Retinal pigment epithelial cell (primary cell): ENCODE data around the gene LRRC74B.

ENCODE experiments used
- DNase-seq: peaks from one replicate; pipeline ENCODE4 v3.0.0-alpha.2; 2010; ENCODE audit warnings: low read depth
- H3K4me3 ChIP-seq: 2 replicates; pipeline ENCODE4 v1.5.1; 2011; ENCODE audit warnings: mild to moderate bottlenecking, low read length, control low read depth, moderate library complexity
- TF ChIP-seq, protein P1 (sequence below): conservative IDR thresholded peaks from 2 replicates; pipeline ENCODE4 v1.5.1; 2011; ENCODE audit warnings: low read depth, low read length, control low read depth, inconsistent platforms

The LRRC74B gene, protein sequence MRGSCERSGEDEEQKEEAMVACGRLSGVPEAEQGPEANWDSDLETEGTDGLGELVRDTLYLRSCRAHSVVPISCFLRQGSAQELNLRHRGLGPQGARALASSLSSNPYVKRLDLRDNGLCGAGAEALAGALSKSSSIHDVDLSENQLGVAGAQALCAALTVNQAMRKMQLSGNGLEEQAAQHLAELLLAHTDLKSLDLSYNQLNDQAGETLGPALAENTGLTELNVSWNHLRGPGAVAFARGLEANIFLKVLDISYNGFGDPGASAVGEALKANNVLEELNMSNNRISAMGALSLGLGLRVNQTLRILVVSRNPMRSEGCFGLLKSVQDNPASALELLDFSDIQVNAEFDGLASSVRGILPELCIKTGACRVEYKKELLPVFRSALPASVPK

DNA sequence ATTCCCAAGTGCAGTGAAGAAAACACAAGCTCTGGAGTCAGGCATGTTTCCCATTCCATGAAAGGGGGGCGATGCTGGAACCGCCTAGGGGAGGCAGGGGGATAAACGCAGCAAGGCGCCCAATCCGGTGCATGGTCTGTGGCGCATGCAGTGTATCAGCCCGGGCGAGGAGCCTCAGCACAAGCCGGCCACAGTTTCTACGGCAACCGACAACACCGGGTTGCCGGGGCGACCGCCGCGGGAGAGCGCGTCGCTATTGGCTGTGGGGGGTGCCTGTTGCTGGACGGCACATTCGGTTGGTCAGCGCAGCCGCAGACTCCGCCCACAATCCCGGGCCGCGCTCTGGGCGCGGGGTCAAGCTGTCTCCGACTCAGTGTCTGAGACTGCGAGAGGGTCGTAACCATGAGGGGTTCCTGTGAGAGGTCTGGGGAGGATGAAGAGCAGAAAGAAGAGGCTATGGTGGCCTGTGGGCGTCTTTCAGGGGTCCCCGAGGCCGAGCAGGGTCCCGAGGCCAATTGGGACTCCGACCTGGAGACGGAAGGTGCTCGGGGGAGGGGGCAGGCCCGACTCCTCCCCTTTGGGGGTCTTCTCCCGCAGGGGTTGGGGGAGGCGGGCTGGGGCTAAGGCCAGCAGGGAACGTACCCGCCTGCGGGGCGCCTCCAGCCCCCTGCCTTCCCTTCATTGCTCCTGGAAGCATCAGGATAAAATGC lies at the start of gene LRRC74B:
Gene LRRC74B (plus strand): TSS at position 362 of the 710 bp plus-strand sequence. CDS start 41 bp downstream, at position 403.
- TF ChIP-seq, protein P1, sequence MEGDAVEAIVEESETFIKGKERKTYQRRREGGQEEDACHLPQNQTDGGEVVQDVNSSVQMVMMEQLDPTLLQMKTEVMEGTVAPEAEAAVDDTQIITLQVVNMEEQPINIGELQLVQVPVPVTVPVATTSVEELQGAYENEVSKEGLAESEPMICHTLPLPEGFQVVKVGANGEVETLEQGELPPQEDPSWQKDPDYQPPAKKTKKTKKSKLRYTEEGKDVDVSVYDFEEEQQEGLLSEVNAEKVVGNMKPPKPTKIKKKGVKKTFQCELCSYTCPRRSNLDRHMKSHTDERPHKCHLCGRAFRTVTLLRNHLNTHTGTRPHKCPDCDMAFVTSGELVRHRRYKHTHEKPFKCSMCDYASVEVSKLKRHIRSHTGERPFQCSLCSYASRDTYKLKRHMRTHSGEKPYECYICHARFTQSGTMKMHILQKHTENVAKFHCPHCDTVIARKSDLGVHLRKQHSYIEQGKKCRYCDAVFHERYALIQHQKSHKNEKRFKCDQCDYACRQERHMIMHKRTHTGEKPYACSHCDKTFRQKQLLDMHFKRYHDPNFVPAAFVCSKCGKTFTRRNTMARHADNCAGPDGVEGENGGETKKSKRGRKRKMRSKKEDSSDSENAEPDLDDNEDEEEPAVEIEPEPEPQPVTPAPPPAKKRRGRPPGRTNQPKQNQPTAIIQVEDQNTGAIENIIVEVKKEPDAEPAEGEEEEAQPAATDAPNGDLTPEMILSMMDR = no peak
- peak; percentile 66 for DNase-seq
- H3K4me3 ChIP-seq = peak within 1 kb of the TSS; percentile 77

DNA sequence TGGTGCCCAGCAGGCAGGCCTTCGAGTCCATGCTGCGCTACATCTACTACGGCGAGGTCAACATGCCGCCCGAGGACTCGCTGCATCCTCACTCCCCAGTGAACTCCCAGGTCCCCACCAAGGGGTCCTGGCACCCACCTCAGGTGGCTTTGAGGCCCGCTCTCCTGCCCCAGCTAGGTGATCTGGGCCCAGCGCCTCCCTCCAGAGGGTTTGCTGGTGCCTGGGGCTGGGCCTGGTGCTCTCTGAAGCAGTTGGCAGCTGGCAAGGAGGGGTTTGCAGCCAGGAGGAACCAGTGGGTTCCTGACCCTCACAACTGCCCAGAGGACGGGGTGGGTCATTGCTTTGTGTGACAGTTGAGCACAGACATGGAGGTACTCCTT lies 49.7 kb upstream of the LRRC74B start:
- TF ChIP-seq, protein P1 = no peak
- no peak for DNase-seq
- no peak overlapping the region for H3K4me3 ChIP-seq

DNA sequence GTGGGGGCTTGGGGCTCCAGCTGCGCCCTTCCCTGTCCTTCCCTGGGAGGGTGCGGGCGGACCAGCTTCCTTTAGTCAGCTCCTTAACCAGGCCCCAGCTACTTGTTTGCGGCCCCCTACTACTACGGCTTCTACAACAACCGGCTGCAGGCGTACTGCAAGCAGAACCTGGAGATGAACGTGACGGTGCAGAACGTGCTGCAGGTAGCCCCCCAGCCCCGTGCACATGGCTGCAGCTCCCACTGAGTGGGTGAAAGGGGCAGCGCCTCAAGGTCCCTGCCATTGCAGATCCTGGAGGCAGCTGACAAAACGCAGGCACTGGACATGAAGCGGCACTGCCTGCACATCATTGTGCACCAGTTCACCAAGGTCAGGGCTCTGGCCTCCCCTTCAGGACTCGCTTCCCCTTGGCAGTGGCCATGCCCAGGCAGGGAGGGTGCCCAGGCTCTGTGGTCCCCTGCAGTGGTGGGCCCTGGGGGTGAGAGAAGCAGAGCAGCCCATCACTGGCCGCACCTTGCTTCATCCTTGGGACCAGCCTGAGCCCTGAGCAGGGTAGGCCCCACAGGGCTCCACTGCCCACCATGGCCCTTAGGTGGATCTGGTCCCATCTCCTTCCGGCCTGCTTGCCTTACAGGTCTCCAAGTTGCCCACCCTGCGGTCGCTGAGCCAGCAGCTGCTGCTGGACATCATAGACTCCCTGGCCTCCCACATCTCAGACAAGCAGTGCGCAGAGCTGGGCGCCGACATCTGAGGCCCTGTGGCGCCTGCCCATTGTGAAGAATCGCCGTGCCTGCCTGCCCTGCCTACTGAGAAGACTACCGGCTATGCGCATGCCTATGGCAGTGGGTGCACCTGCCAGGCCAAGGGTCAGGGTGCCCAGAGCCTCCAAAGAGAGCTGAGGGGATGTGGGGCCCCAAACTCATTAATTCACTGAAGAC lies 48.9 kb upstream of the LRRC74B start:
- DNase-seq = no peak
- H3K4me3 ChIP-seq = no peak overlapping the region
- TF ChIP-seq, protein P1 = no peak

DNA sequence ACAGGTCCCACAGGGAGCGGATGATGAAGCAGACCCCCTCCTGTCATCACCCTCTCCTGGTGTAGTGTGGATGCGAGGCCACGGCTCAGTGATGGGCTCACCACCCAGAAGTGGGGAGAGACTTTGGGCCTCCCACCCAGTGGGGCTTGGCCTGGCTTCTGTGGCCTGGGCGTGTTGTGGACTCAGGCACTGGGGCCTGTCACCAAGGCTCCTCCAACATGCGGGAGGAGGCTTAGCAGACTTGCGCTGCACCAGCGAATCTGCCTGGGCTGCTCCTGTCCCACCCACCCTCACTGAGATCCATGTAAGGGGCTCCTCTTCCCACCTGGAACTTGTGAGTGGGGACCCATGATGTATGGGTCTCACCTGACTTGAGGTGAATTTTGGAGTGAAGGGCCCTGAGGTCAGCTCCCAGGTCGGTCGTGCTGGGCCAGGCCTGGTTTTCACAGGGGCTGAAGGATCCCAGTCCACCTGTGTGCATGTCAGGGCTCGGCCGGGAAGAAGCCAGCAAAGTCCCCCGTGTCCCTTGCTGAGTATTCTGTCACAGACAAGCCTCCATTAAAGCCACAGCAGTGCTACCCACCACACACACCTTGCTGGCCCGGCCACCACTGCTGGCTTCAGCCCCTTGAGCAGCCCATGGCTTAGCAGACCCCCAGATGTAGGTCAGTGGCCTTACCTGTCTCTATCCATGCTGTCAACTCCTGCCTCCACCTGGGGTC lies 48.0 kb upstream of the LRRC74B start:
- TF ChIP-seq, protein P1 = no peak
- H3K4me3 ChIP-seq = no peak overlapping the region
- DNase-seq = no peak

DNA sequence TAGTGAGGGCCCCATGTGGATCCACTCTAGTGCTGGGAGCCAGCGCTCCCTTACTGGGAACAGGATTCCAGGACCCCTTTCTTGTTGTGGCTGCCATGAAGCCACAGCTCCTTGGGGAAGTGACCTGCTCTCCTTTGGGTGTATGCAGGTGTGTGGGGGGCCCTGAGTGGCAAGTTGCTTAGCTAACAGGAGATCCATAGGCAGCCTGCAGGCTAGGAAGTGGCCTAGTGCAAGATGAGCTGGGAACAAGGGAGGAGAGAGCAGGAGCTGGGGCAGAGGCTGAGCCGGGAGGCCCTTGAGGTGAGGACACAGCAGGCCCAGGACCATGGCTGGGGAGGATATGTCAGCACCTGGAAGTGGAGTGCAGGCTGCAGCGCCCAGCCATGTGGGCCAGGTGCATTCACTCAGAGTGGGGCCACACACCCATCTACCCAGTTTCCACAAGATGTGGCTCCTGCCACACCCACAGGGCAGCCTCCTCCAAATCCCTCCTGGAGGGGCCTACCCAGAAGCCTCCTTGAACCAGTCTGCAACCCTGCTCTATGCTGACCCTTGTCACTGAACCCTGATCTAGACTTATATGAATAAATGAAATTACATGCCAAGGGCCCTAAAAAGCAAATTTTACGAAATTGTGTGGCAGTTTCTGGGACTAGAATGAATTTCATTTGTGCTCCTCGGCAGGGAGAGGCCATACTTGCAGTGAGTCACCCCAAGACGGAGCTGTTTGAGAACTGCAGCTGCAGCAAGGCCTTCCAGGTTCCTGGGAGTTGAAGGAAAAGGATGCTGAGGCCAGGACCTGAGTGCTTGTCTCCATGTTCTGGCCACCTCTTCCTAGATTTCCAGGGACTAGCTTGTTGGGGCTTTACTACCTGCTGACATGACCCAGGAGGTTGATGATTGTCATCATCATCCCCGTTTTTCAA lies 47.1 kb upstream of the LRRC74B start:
- TF ChIP-seq, protein P1 = no peak
- H3K4me3 ChIP-seq = no peak overlapping the region
- no peak for DNase-seq
